GM12878 (cell line): ENCODE measurements around the gene PAEP. TPM values are rescaled to one million over a fixed set of nuclear protein-coding genes. Genes with fewer than 3 reads are reported as not detected.

Source experiments
- ATAC-seq: fragments of 200-7000 bp; cut with Tn5 transposase; 3 replicates; pipeline ENCODE4 v1.9.1; 2020; ENCODE audit warnings: mild to moderate bottlenecking, moderate library complexity
- BruUV-seq: library from RNA; stranded (reverse); fragments of 400-500 nt; replicated peaks from 2 replicates; lab custom pipeline; 2021; lab: Mats Ljungman, UMichigan
- CTCF ChIA-PET: fragments of 300-600 bp; sonication (Branson Sonifier 250); formaldehyde crosslinking; extraction: SDS; loops from one replicate; lab custom pipeline; 2021; ENCODE audit warnings: inconsistent platforms; lab: Yijun Ruan, JAX
- POLR2A ChIA-PET: fragments of 350-600 bp; formaldehyde crosslinking; extraction: SDS; loops from one replicate; lab custom pipeline; 2021; ENCODE audit warnings: inconsistent platforms; lab: Charles Lee
- RAD21 ChIA-PET: fragments of 300-600 bp; sonication (Branson Sonifier 250); formaldehyde crosslinking; loops from one replicate; lab custom pipeline; 2023; ENCODE audit warnings: antibody characterized with exemption; ENCODE audit not compliant: unreplicated experiment; lab: Charles Lee
- SMC1A ChIA-PET: fragments of 300-600 bp; sonication (Branson Sonifier 250); formaldehyde crosslinking; loops from one replicate; lab custom pipeline; 2023; ENCODE audit not compliant: unreplicated experiment, uncharacterized antibody; lab: Charles Lee
- DNase-seq: peaks from one replicate; pipeline ENCODE4 v3.0.0-alpha.2; 2011; ENCODE audit warnings: low read depth, low spot score
- FAIRE-seq: peaks from 3 replicates; lab custom pipeline; 2011; peaks lifted over from hg19 to GRCh38; lab: Jason Lieb, UNC
- H2AFZ ChIP-seq: 2 replicates; pipeline ENCODE4 v1.6.0; 2011; ENCODE audit warnings: low read depth, low read length, control low read depth; ENCODE audit not compliant: control insufficient read depth
- H3K27ac ChIP-seq: 2 replicates; pipeline ENCODE4 v1.5.1; 2011; ENCODE audit warnings: control low read depth; ENCODE audit not compliant: control insufficient read depth, insufficient read depth
- H3K27me3 ChIP-seq, 2 experiments: replicated peaks in 1 of 2; 2 replicates each; pipeline versions ENCODE4 v1.6.0 to v1.6.1; 2011; ENCODE audit warnings: low read length in 1 of 2; ENCODE audit not compliant: control insufficient read depth in 2 of 2, insufficient read depth in 2 of 2
- H3K36me3 ChIP-seq, 2 experiments: 2 replicates each; pipeline ENCODE4 v1.5.1; 2011; ENCODE audit warnings: low read length in 1 of 2; ENCODE audit not compliant: control insufficient read depth in 2 of 2, insufficient read depth in 2 of 2
- H3K4me1 ChIP-seq: 2 replicates; pipeline ENCODE4 v1.6.1; 2011; ENCODE audit warnings: mild to moderate bottlenecking, low read length, moderate library complexity, mixed read lengths; ENCODE audit not compliant: control insufficient read depth, insufficient read depth
- H3K4me2 ChIP-seq: 2 replicates; pipeline ENCODE4 v1.6.0; 2011; ENCODE audit warnings: control low read depth; ENCODE audit not compliant: control insufficient read depth, insufficient read depth
- H3K4me3 ChIP-seq: fragments of 200-600 bp; sonication (generic); 2 replicates; pipeline ENCODE4 v1.5.1; 2016
- H3K79me2 ChIP-seq: 2 replicates; pipeline ENCODE4 v1.6.0; 2011; ENCODE audit warnings: low read length; ENCODE audit not compliant: control insufficient read depth, insufficient read depth
- H3K9ac ChIP-seq: 2 replicates; pipeline ENCODE4 v1.8.0; 2011; ENCODE audit warnings: low read length, control low read depth, mixed read lengths; ENCODE audit not compliant: control insufficient read depth, insufficient read depth
- H3K9me3 ChIP-seq: replicated peaks from 3 replicates; pipeline ENCODE4 v1.5.1; 2011; ENCODE audit warnings: mild to moderate bottlenecking, low read length; ENCODE audit not compliant: control insufficient read depth, insufficient read depth
- H4K20me1 ChIP-seq: 2 replicates; pipeline ENCODE4 v1.6.0; 2011; ENCODE audit not compliant: control insufficient read depth, insufficient read depth
- ATF2 ChIP-seq: IDR thresholded peaks from 2 replicates; pipeline ENCODE4 v1.6.1; 2012; ENCODE audit warnings: low read length, inconsistent platforms
- BCL3 ChIP-seq: IDR thresholded peaks from 2 replicates; pipeline ENCODE4 v1.6.1; 2011; ENCODE audit warnings: borderline replicate concordance, low read depth, mild to moderate bottlenecking, moderate library complexity, low read length; ENCODE audit not compliant: insufficient read depth, poor library complexity, severe bottlenecking
- EED ChIP-seq: sonication (generic); IDR thresholded peaks from 2 replicates; pipeline ENCODE4 v1.6.1; 2016; ENCODE audit warnings: antibody characterized with exemption, low read depth
- EP300 ChIP-seq, 2 experiments: fragments of 150-350 bp in 1 of 2; IDR thresholded peaks; 2 replicates each; pipeline ENCODE4 v1.6.1; 2011 to 2012; ENCODE audit warnings: low read depth in 2 of 2, low read length in 2 of 2, borderline replicate concordance in 1 of 2, improper control_type of control experiment in 1 of 2, inconsistent platforms in 1 of 2; ENCODE audit not compliant: control insufficient read depth in 1 of 2
- IRF3 ChIP-seq: fragments of 450-650 bp; IDR thresholded peaks from 2 replicates; pipeline ENCODE4 v1.6.1; 2014; ENCODE audit warnings: mild to moderate bottlenecking
- NR2C2 ChIP-seq: IDR thresholded peaks from 2 replicates; pipeline ENCODE4 v1.6.1; 2011; ENCODE audit warnings: borderline replicate concordance, low read depth; ENCODE audit not compliant: control insufficient read depth, insufficient read length
- POU2F2 ChIP-seq: IDR thresholded peaks from 3 replicates; pipeline ENCODE4 v1.6.1; 2011; ENCODE audit warnings: low read depth, mild to moderate bottlenecking, low read length, borderline replicate concordance
- REST ChIP-seq: IDR thresholded peaks from 2 replicates; pipeline ENCODE4 v1.6.1; 2012; ENCODE audit warnings: mild to moderate bottlenecking, low read depth, low read length
- RUNX3 ChIP-seq: IDR thresholded peaks from 2 replicates; pipeline ENCODE4 v1.6.1; 2012; ENCODE audit warnings: low read length, inconsistent platforms
- TAF1 ChIP-seq: IDR thresholded peaks from 2 replicates; pipeline ENCODE4 v1.6.1; 2011; ENCODE audit warnings: mild to moderate bottlenecking, low read depth, low read length, borderline replicate concordance
- TCF7 ChIP-seq: IDR thresholded peaks from 2 replicates; pipeline ENCODE4 v1.6.1; 2014; ENCODE audit warnings: antibody characterized with exemption, borderline replicate concordance
- ZBTB40 ChIP-seq: fragments of 450-650 bp; IDR thresholded peaks from 2 replicates; pipeline ENCODE4 v1.6.1; 2016; ENCODE audit warnings: mild to moderate bottlenecking, moderate library complexity, borderline replicate concordance
- WGBS: methylation state at CpG from one replicate; pipeline ENCODE4 v1.1.6; 2016; ENCODE audit warnings: low lambda C conversion rate; ENCODE audit not compliant: insufficient replicate concordance, insufficient coverage; ENCODE audit errors: missing lambda C conversion rate; 5-methylcytosine and 5-hydroxymethylcytosine counted together
- in situ Hi-C: fragments of 300-500 bp; cut with MboI; formaldehyde crosslinking; loops from 9 replicates; pipeline ENCODE4 v1.14.3; 2018; ENCODE audit warnings: mixed read lengths
- intact Hi-C: fragments of 100-400 bp; cut with micrococcal nuclease; formaldehyde crosslinking; loops from one replicate; pipeline ENCODE4 v1.14.2; 2022; ENCODE audit not compliant: unreplicated experiment
- polyA plus RNA-seq, 11 experiments: library from polyadenylated mRNA; depleted of rRNA in 4 of 11; unstranded in 6 of 11; stranded (reverse) in 5 of 11; fragments of >200 nt; fragmentation: Nextera tagmentation in 4 of 11; fragmentation: Illumina TruSeq in 1 of 11; extraction: Ambion mirVana in 4 of 11; extraction: Trizol in 1 of 11; gene quantifications; 1 replicate in 1 of 11; 2 replicates in 10 of 11; pipeline versions ENCODE4 v1.2.1 to v1.2.3, GENCODE V29; 2011 to 2016; ENCODE audit warnings: inconsistent platforms in 2 of 11, missing spikeins in 2 of 11, low read depth in 1 of 11
- total RNA-seq, 4 experiments: library from RNA; depleted of rRNA in 3 of 4; stranded (reverse); fragments of >200 nt in 3 of 4; fragmentation: Illumina TruSeq in 1 of 4; extraction: Trizol in 1 of 4; gene quantifications; 2 replicates each; pipeline versions ENCODE4 v1.2.1 to v1.2.3, GENCODE V29; 2013 to 2021

PAEP gene
- total and polyA plus RNA-seq, 10 of the 15 experiments (the other 5 are each of a cell fraction or from before 2014, with no cell fraction given) = not detected

GRCh38 chr9:135586601-135587109, 25.1 kb downstream of the PAEP start:
- H3K9ac ChIP-seq = no peak overlapping the region
- 29% methylated on average over 14 of the region's 15 CpGs for WGBS
- FAIRE-seq (no peak), ATAC-seq (no peak), DNase-seq (no peak)
- H3K79me2 ChIP-seq = no peaks in the 10 kb centered on the region
- H3K9me3 ChIP-seq = no peaks in the 10 kb centered on the region
- no peak overlapping the region for H3K4me3 ChIP-seq
- H3K36me3 ChIP-seq = no peaks in the 10 kb centered on the region
- in situ Hi-C loops = no loop called here
- H2AFZ ChIP-seq = no peak overlapping the region
- ChIA-PET CTCF (no interaction called here), SMC1A (no interaction called here), RAD21 (no interaction called here), POLR2A (no interaction called here)
- no peaks in the 10 kb centered on the region for H4K20me1 ChIP-seq
- H3K27me3 ChIP-seq = no peaks in the 10 kb centered on the region
- BruUV-seq = no TSS peak
- intact Hi-C loops = no loop called here
- H3K27ac ChIP-seq = no peak overlapping the region
- no peaks in the 10 kb centered on the region for H3K4me1 ChIP-seq
- H3K4me2 ChIP-seq = no peak overlapping the region
- TF ChIP-seq BCL3 (no peak), EED (no peak), TCF7 (no peak), EP300 (IDR thresholded peaks at IDR 0.05; ENCODE audit: borderline replicate concordance in 1 of 2, control insufficient read depth in 1 of 2, low read depth in 2 of 2, low read length in 2 of 2) (no peak), ZBTB40 (no peak), RUNX3 (no peak), NR2C2 (no peak), REST (no peak), ATF2 (no peak), IRF3 (no peak), TAF1 (no peak), POU2F2 (no peak)
